Smooth muscle cell of the pulmonary artery (primary cell): ENCODE results near the gene WDPCP. TPM values are rescaled to one million over a fixed set of nuclear protein-coding genes. Genes with fewer than 3 reads are reported as not detected.

Source experiments
- total RNA-seq: library from RNA; depleted of rRNA; stranded (reverse); fragments of >200 nt; gene quantifications from 2 replicates; pipeline ENCODE4 v1.2.3, GENCODE V29; 2014

The WDPCP gene, protein sequence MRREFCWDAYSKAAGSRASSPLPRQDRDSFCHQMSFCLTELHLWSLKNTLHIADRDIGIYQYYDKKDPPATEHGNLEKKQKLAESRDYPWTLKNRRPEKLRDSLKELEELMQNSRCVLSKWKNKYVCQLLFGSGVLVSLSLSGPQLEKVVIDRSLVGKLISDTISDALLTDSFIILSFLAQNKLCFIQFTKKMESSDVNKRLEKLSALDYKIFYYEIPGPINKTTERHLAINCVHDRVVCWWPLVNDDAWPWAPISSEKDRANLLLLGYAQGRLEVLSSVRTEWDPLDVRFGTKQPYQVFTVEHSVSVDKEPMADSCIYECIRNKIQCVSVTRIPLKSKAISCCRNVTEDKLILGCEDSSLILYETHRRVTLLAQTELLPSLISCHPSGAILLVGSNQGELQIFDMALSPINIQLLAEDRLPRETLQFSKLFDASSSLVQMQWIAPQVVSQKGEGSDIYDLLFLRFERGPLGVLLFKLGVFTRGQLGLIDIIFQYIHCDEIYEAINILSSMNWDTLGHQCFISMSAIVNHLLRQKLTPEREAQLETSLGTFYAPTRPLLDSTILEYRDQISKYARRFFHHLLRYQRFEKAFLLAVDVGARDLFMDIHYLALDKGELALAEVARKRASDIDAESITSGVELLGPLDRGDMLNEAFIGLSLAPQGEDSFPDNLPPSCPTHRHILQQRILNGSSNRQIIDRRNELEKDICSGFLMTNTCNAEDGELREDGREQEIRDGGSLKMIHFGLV
- total RNA-seq: 11.6 and 14.7 TPM in 2 replicates

DNA sequence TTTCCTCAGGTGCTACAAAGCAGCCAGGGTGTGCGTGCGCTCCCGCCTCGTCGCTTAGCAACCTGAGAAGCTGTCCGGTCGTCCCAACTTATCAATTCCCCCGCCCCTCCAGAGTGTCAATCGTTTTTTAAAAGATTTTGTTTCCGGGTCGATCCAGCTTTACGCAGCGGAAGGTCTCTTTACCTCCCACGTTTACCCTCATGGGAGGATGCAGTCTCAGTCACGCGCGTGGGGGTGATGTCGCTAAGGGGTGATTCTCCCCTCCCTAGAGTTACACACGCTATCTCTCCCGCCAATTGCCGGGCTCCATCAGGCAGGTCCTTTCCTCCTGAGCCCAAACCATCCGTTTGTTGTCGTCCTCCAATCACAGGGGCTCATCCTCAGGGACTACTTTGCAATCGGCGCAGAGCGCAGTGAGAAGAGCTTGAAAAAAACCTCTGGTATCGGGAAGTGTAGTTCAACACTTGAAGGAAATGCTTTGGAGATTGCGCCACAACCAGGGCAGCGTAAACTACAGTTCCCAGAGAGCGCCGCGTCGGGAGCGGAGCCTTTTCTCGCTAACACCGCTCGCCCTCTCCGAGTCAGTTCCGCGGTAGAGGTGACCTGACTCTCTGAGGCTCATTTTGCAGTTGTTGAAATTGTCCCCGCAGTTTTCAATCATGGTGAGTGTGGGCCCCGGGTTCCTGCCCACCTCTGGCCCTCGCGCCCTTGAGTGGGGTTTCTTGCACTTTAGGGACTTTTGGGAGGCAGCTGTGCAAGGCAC, at the start of gene WDPCP, which contains the start of gene MDH1:
Gene WDPCP (minus strand): TSS at position 93 of the 763 bp plus-strand sequence. CDS start 206 bp downstream, outside the sequence.
Gene MDH1 (plus strand): TSS at position 579 of the 763 bp plus-strand sequence. CDS start 81 bp downstream, at position 660.

Other genes starting within 250 kb of the WDPCP start
- gene MDH1, start 486 bp upstream of the WDPCP start, total RNA-seq: 126 and 145 TPM in 2 replicates